Daoy (cell line): ENCODE data around the gene PICALM. TPM values are rescaled to one million over a fixed set of nuclear protein-coding genes. Genes with fewer than 3 reads are reported as not detected.
"Not testable (repeated sequence)": the region's sequence is repeated elsewhere in the genome, so short reads cannot be mapped to it uniquely, and the experiment has no call there.

Experiments used
- DNase-seq: peaks from one replicate; pipeline ENCODE4 v3.0.0-alpha.2; 2015; ENCODE audit warnings: low read depth
- total RNA-seq: library from RNA; depleted of rRNA; stranded (reverse); fragments of >200 nt; shearing (Covaris generic); gene quantifications from 2 replicates; pipeline ENCODE4 v1.2.3, GENCODE V29; 2014; rRNA removed

The PICALM gene
- total RNA-seq, 1 experiment from 2014 or later, result 151 TPM

DNA sequence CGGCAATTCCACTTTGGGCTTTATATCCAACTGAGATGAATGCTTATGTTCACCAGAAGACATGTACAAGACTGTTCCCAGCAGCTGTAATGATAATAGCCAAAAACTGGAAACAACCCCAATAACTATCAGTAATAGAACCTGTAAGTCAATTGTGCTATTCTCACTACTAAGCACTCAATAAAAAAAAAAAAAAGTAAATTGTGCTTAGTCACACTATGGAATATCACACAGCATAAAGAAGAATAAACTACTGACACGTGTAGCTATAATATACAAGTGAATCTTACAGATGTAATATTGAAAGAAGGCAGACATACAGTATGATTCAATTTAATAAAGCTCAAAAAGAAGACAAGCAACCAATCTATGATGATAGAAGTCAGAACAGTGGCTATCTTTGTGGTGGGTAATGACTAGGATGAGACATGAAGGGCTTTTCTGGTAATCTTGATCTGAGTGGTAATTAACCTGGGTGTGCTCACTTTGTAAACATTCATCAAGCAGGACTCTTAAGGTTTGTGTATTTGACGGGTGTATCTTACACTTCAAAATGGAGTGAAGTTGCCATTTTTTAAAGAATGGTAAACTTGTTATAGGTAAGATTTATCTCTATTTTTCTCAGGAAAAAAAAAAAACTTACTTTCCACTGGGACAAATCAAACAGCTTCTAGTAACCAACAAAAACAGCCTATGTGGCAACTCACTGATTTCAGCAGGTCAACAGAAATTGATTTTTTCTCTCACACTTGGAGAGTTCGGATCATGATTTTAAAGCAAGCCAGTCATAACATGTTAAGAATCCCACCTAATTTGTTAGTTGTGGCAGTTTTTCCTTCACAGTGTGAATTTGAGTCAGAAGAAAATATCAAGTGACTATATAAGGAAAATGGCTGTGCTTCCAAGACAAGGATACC, 129.5 kb downstream of the PICALM start:
- no peak for DNase-seq

DNA sequence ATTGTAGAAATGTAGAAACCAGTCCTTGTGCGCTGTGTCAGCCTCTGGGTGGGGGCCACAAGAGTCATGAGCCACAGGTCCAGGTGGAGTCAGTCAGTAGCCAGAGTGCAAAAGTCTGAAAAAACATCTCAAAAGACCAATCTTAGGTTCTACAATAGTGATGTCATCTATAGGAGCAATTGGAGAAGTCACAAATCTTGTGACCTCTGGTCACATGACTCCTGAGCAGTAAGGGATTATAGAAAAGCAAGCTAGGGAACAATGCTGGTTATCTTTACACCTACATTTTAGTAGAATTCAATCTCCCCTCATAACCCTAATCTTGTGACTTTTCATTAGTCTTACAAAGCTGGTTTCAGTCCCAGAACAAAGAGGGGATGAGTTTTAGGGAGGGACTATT, 131.0 kb downstream of the PICALM start:
- DNase-seq, result no peak

DNA sequence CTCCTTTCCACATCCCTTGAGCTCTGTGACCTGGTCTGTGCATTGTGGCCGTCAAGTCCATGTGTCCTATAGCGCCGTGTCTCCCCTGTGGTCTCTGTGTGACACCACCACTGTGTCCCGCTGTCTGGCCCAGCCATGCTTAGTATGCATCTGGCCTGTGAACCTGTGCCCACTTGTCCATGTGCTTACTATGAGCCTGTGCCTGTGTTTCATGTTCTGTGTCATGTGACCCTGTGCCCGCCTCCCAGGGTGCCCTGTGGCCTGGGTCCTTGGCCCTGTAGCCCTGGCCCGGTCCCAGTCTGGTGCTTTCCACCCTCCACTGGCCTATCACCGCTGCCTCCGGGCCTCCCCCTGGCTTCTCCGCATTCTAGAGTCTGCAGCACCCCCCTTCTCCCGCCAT, 133.1 kb downstream of the PICALM start:
- no peak for DNase-seq

DNA sequence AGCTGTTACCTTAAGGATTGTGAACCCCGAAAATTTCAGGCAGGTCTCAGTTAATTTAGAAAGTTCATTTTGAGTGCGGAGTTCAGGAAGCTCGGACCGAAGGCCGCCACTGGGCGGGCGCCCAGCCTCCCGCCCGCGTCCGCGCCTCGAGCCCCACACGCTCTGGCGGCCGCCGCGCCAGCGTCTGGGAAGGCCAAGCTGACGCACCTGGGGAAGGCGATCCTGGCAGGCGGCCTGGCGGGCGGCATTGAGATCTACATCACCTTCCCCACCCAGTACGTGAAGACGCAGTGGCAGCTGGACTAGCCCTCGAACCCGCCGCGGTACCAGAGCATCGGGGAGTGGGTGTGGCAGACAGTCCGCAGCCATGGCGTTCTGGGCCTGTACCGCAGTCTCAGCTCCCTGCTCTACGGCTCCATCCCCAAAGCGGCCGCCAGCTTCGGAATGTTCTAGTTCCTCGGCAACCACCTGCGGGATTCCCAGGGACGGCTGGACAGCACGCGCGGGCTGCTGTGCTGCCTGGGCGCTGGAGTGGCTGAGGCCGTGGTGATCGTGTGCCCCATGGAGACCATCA, 134.2 kb downstream of the PICALM start:
- no peak for DNase-seq

DNA sequence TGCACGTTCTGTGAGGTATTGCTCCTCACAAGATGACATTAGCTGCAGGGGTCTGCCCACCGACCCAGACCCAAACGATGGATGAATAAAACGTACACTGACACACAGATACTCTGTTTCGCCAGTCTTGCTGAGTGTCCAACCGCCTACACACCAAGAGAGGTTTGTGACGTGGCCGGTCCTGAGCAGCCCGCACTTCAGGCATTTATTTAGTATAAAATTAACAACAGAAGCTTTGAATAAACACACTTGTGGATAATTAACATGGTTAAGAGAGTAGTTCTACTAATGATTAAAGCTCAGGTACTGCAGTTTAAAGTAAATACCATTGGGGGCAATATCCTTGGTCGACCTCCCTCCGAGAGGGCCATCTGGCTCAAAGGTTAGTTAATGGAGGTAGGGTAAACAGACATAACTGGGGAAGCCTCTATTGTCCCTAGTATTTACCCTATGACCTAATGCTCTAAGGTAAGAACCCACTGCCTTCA, 138.0 kb downstream of the PICALM start:
- DNase-seq, result no peak

DNA sequence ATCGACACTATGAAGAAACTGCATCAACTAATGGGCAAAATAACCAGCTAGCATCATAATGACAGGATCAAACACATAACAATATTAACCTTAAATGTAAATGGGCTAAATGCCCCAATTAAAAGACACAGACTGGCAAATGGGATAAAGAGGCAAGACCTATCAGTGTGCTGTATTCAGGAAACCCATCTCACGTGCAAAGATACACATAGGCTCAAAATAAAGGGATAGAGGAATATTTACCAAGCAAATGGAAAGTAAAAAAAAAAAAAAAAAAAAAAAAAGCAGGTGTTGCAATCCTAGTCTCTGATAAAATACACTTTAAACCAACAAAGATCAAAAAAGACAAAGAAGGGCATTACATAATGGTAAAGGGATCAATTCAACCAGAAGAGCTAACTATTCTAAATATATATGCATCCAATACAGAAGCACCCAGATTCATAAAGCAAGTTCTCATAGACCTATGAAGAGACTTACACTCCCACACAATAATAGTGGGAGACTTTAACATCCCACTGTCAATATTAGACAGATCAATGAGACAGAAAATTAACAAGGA, 142.2 kb downstream of the PICALM start:
- not testable (repeated sequence) for DNase-seq

DNA sequence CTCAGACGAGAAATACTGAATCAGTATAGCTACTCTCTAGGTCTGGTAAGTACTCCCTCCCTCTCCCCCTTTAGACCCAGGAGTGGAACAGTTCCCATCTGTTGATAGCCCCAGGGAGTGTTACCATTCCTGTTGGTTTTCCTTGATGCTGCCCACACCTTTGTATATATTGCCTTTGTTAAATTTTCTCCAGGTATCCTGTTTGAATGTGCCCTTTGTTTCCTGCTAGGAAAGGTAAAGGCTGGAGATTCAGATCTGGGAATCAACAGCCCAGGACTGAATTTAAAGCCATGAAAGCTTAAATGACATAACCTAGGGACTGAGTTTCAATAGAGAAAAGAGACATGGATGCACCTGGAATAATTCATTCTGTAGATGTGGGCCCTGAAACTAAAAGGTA, 145.4 kb downstream of the PICALM start:
- no peak for DNase-seq

DNA sequence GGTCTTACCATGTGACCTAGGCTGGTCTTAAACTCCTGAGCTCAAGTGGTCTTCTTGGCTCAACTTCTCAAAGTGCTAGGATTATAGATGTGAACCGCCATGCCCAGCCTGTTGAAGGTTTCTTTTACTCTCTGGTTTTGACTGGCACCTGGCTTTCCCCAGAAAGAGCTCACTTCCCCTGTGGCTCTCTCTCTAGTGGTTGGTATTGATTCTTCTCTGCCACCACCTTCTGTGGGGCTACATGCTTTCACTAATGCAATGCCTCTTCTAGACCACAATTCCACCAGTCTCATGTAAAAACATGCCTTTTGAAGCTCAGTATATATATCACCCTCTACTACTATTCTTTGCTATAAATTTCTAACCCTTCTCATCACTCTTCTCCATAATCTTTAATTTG, 146.5 kb downstream of the PICALM start:
- no peak for DNase-seq

DNA sequence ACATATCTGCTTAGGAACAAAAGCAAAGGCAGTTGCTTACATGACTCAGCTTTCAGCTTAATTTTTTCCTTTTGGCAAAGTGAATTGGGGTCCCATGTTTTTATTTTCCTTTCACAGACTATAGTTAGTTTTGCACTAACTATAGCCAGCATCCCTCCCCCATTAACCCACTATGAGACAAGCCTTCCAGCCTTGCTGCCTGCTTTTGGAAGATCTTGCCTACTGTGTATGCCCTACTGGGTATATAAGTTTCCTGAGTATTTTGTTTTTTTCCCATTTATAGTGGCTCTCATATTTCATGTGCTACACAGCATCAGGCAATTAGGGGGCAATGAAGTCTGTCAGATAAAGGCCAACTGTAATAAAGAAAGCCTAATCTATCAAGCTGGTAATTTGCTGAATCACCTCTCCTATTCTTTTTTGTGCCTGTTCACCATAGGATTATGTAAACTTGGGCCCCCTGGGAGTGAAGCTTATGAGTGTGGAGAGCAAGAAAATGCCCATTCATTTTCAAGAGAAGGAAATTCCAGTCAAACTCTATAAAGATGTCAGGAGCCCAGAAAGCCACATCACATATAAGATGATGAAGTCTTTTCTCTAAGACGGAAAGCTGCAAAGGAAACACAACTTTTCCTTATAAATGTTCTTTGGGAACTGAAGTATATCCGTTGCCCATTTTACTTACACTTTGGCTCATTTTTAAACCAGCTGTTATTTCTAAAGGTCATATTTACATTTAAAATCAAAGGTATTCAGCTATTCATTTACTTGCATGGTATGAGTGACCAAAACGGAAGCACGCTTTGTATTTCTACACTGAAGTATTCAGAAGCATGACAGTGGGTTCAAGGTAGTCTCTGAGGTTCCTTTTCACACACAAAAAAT, 149.7 kb downstream of the PICALM start:
- DNase-seq, result no peak

DNA sequence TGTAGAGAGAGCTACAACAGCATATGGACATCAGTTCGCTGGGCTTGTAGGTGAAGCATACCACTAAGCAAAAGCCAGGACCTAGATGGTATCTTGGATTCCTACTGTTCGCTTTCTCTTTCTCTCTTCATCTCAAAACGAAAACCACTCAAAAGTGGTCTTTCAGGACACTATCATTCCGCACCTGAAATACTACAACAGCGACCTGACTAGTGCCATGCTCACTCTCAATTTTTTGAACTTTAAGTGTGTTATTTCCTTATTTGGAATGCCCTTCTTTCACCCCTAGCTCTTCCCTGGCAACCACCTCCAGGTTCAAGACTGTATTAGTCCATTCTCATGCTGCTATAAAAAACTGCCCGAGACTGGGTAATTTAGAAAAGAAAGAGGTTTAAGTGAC, 154.5 kb downstream of the PICALM start:
- no peak for DNase-seq

DNA sequence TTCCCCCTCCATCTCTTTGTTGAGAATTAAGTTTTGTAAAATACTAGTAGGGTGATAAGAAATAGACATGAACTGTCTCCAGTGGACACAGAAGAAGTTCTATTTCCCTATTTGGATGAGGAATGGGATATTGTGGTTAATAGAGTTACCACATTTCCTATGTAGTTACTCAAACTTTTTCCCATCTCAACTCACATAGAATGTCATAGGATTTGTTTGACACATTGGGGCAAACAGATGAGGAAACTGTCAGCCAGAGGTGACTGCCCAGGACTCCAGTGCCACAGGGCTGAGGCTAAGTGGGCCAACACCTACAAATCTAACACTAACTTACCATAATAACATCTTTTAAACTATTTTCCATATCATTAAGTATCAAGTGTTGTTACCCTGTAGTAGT, 155.4 kb downstream of the PICALM start:
- DNase-seq, result no peak

DNA sequence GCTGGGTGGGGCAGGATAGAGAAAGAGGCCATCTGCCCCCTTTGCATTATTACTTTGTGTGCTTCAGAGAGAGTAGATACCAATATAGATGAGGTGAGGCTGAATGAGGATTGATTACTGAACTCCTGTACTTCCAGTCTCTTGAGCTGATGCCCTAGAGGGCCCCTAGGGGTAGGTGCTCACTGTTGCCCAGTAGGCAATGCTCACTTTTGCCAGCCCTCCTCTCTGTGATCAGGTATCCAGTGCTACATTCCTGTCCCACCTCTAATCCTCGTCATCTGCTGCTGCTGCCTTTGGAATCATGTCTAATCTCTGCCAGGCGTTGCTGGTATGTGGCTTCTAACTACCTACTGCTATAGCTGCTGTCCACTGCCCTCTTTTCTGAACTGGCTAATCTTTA, 156.5 kb downstream of the PICALM start:
- no peak for DNase-seq

Other genes with a start within 250 kb of the PICALM start
- not detected in 2 replicates for gene CCDC83, start 213.7 kb downstream of the PICALM start, total RNA-seq
- gene EED, start 175.7 kb upstream of the PICALM start, total RNA-seq, result 27.7 and 33.1 TPM in 2 replicates
- 69.9 and 70.3 TPM in 2 replicates for gene HIKESHI, start 233.2 kb upstream of the PICALM start, total RNA-seq